Ishikawa (cell line): Measurements from ENCODE around the gene NPC2.

Experiments
- CEBPB ChIP-seq: IDR thresholded peaks from 2 replicates; pipeline ENCODE4 v1.6.1; 2012
- CREB1 ChIP-seq: IDR thresholded peaks from 2 replicates; pipeline ENCODE4 v1.6.1; 2012; ENCODE audit warnings: low read depth
- EGR1 ChIP-seq: IDR thresholded peaks from 2 replicates; pipeline ENCODE4 v1.6.1; 2012
- EP300 ChIP-seq: IDR thresholded peaks from 2 replicates; pipeline ENCODE4 v1.6.1; 2012; ENCODE audit warnings: borderline replicate concordance
- FOXM1 ChIP-seq: IDR thresholded peaks from 2 replicates; pipeline ENCODE4 v1.6.1; 2012; ENCODE audit warnings: low read depth, borderline replicate concordance
- MAX ChIP-seq: IDR thresholded peaks from 2 replicates; pipeline ENCODE4 v1.6.1; 2012
- RAD21 ChIP-seq: IDR thresholded peaks from 2 replicates; pipeline ENCODE4 v1.6.1; 2012; ENCODE audit warnings: low read depth
- REST ChIP-seq: IDR thresholded peaks from 2 replicates; pipeline ENCODE4 v1.6.1; 2012; ENCODE audit warnings: low read depth, mild to moderate bottlenecking
- TAF1 ChIP-seq: IDR thresholded peaks from 2 replicates; pipeline ENCODE4 v1.6.1; 2012; ENCODE audit warnings: low read depth, mild to moderate bottlenecking
- TCF12 ChIP-seq: IDR thresholded peaks from 2 replicates; pipeline ENCODE4 v1.6.1; 2012; ENCODE audit warnings: low read depth
- YY1 ChIP-seq: IDR thresholded peaks from 2 replicates; pipeline ENCODE4 v1.6.1; 2012; ENCODE audit warnings: low read depth

GRCh38 chr14:74475678-74476077 lies 17.4 kb downstream of the NPC2 start:
- TF ChIP-seq CEBPB (no peak), TAF1 (no peak), REST (no peak), YY1 (no peak), RAD21 (no peak), EP300 (no peak), TCF12 (no peak), MAX (no peak), CREB1 (no peak), FOXM1 (no peak), EGR1 (no peak)
